HFFc6 (cell line): ENCODE results near the gene PRKCD. TPM values are rescaled to one million over a fixed set of nuclear protein-coding genes. Genes with fewer than 3 reads are reported as not detected.

Experiments
- DNase-seq: peaks from one replicate; pipeline ENCODE4 v3.0.0-alpha.2; 2018
- H3K27ac Mint-ChIP-seq: 2 replicates; pipeline ENCODE4 v1.8.0; 2020; ENCODE audit warnings: mild to moderate bottlenecking, mixed read lengths
- H3K27me3 Mint-ChIP-seq: 2 replicates; pipeline ENCODE4 v1.8.0; 2021; ENCODE audit warnings: mild to moderate bottlenecking, moderate library complexity, mixed read lengths; ENCODE audit not compliant: insufficient read depth
- H3K36me3 Mint-ChIP-seq: 2 replicates; pipeline ENCODE4 v1.8.0; 2021; ENCODE audit warnings: low read depth, mixed read lengths
- H3K4me1 Mint-ChIP-seq: 2 replicates; pipeline ENCODE4 v1.8.0; 2020; ENCODE audit warnings: low read depth, mixed read lengths
- H3K4me3 Mint-ChIP-seq: 2 replicates; pipeline ENCODE4 v1.8.0; 2020; ENCODE audit warnings: mild to moderate bottlenecking, moderate library complexity, mixed read lengths
- H3K9me3 Mint-ChIP-seq: 2 replicates; pipeline ENCODE4 v1.8.0; 2020; ENCODE audit warnings: mild to moderate bottlenecking, mixed read lengths
- CTCF ChIP-seq: fragments of 200-600 bp; sonication (generic); IDR thresholded peaks from 2 replicates; pipeline ENCODE4 v1.5.0; 2021; ENCODE audit warnings: antibody characterized with exemption, mild to moderate bottlenecking
- total RNA-seq, 6 experiments: library from RNA; stranded (reverse); fragmentation: NEBNext Ultra II Directional; extraction: Animal tissue kit (Norgen Biotek cat#: 25700); gene quantifications; 2 replicates in 1 of 6; 3 replicates in 5 of 6; pipeline ENCODE4 v1.2.3, GENCODE V29; 2021

PRKCD gene
- total RNA-seq, 6 experiments from 2014 or later = 15.5 to 21.9 (median 20.0) TPM

DNA sequence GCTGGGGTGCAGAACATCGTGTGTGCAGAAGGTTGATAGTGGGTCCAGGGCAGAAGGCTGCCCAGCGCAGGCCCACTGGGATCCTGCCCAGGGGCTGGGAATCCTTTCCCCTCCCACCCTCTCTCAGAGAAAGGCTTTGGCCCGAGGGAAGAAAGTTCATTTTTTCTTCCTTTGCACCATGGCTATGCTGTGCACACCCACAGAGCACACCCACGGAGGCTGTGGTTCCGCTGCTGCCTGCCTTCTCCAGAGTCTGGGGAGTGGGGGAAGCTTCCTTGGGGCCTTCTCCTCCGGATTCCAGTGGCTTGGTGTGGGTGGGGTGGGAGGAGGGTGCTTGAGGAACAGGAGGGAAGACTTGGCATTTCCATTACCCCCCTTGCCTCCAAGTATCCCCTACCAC is 7.0 kb upstream of the PRKCD start:
- no peak for TF ChIP-seq CTCF
- Mint-ChIP-seq H3K9me3 (no peaks in the 10 kb centered on the region), H3K4me1 (peaks cover 18% of the 10 kb centered on the region), H3K27ac (no peak overlapping the region), H3K27me3 (peaks cover 26% of the 10 kb centered on the region), H3K4me3 (no peak overlapping the region), H3K36me3 (no peaks in the 10 kb centered on the region)
- no peak for DNase-seq

DNA sequence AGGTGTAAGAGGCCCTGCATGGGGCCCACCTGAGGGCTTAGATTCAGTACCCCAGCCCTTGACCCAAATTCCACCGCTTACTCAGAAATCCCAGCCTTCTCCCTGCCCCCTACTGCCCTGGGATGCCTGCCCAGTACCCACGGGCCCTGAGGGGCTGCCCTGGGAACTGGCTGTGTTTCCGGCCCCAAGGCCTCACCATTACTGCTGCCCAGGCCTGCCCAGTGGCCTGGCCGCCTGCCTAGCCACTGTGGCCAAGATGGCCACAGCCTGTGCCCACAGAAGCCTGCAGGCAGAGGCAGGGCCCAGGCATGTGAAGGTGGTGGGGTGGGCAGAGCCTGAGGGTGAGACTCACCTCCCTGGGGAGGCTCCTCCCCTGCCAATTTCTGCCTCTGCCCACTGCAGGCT is 6.1 kb upstream of the PRKCD start:
- TF ChIP-seq CTCF = no peak
- Mint-ChIP-seq H3K27me3 (peaks cover 29% of the 10 kb centered on the region), H3K36me3 (no peaks in the 10 kb centered on the region), H3K9me3 (no peaks in the 10 kb centered on the region), H3K27ac (no peak overlapping the region), H3K4me1 (peaks cover 16% of the 10 kb centered on the region), H3K4me3 (no peak overlapping the region)
- DNase-seq = no peak

DNA sequence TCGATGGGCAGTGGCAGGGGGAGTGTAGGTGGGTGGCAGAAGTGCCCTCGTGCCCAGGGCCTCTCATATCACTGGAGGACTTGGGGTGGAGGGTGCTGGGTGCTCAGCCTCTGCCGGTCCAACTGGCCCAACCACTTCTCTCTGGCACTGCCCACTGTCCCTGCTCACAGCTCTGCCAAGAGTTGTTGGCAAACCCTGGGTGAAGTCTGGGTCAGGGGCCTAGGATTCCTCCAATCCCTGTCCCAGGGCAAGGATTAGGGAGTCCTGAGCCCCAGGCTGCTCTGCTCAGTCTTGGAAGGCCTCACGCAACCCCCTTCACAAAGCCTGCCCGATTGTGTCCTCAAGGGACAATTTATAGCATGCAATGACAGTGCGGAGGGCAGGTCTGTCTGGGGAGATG is 5.2 kb upstream of the PRKCD start:
- Mint-ChIP-seq H3K4me3 (no peak overlapping the region), H3K4me1 (peaks cover 14% of the 10 kb centered on the region), H3K27ac (no peak overlapping the region), H3K9me3 (no peaks in the 10 kb centered on the region), H3K36me3 (no peaks in the 10 kb centered on the region), H3K27me3 (peaks cover 29% of the 10 kb centered on the region)
- DNase-seq = no peak
- TF ChIP-seq CTCF = no peak

GRCh38 chr3:53156368-53156834 is 4.6 kb upstream of the PRKCD start:
- no peaks in the 10 kb centered on the region for H3K9me3 Mint-ChIP-seq
- peaks cover 29% of the 10 kb centered on the region for H3K27me3 Mint-ChIP-seq
- no peaks in the 10 kb centered on the region for H3K36me3 Mint-ChIP-seq
- TF ChIP-seq CTCF = no peak
- DNase-seq = no peak
- H3K4me1 Mint-ChIP-seq = peaks cover 8% of the 10 kb centered on the region
- no peak overlapping the region for H3K27ac Mint-ChIP-seq
- no peak overlapping the region for H3K4me3 Mint-ChIP-seq

- H3K36me3 Mint-ChIP-seq = no peaks in the 10 kb centered on the region
- H3K9me3 Mint-ChIP-seq = no peaks in the 10 kb centered on the region
- no peak for TF ChIP-seq CTCF
- H3K4me1 Mint-ChIP-seq = peaks cover 18% of the 10 kb centered on the region
- H3K27me3 Mint-ChIP-seq = peaks cover 26% of the 10 kb centered on the region
- H3K27ac Mint-ChIP-seq = no peak overlapping the region
- no peak overlapping the region for H3K4me3 Mint-ChIP-seq
- no peak for DNase-seq
Measured at GRCh38 chr3:53157974-53158580, 2.9 kb upstream of the PRKCD start.
